Measurements from ENCODE around the gene ACADL. TPM values are rescaled to one million over a fixed set of nuclear protein-coding genes. Genes with fewer than 3 reads are reported as not detected.
"Not testable (repeated sequence)": the region's sequence is repeated elsewhere in the genome, so short reads cannot be mapped to it uniquely, and the experiment has no call there.

Gene ACADL
- polyA plus RNA-seq, 1 donor, result 31.5 TPM

DNA sequence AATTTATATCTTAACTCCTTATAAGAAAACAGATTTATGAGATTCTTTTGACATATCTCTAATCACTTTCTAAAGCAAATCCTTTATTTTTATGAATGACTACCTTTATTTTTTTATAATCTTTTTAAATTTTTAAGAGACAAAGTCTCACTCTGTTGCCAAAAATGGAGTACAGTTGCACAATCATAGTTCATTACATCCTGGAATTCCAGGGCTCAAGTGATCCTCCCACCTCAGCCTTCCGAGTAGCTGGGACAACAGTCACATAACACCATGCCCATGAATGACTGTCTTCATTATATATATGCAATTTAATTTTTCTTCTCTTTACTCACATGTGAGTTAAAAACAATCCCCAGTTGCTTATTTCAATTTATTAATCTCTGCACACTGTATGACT, 21.7 kb downstream of the ACADL start:
- DNase-seq, result no peak

DNA sequence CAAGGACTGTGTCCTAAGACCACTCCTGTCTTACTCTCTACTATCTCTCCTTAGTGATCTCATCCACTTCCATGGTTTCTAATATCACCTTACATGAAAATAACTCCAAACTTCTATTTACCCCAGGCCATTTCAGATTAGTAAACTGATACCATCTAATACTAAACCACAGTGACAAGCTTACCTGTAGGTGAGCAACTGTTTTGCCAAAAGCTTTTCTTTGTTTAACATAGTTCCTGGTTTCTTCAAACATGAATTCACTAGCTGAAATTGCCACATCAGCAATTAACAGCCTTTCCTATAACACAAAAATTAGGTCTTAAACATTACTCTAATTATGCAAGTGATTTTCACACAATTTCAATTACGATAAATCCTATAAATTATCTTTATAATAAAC, 22.1 kb downstream of the ACADL start:
- no peak for DNase-seq

DNA sequence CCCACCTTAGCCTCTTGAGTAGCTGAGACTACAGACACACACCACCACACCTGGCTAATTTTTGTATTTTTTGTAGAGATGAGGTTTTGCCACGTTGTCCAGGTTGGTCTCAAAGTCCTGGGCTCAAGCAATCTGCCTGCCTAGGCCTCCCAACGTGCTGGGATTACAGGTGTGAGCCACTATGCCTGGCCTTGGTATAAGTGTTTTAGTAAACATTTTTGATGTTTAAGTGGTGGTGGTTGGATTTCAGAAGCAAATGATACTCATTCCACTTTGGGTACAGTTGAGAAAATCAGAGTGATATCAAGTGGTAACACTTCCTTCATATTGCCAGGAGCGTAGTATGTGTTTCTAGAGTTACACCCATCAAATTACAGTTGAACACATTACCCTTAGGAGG, 25.4 kb downstream of the ACADL start:
- no peak for DNase-seq

DNA sequence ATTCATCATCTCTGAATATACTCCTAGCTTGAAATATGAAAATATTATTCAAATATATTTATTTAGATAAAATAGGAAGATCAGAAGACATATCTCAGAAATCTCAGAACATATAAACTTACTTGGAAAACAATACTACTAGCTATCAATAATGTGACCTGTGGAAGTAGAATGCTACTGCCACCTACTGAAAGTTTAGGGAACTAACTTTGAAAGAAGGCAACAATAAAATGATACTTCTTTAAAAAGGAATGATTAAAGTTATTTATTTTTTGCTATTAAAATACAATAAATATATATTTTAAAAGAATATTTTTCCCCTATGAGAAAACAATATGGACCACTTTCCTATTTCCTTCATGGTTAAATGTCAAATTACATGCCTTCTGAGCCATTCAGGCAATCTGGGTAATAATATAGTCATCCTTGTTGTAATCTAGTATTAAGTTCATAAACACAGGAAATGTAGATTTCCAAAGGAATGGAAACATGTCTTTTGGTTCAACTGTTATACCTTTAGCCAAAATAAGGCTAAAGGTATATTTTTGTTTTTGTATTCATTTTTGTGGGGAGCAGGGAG, 26.0 kb downstream of the ACADL start:
- DNase-seq, result no peak

DNA sequence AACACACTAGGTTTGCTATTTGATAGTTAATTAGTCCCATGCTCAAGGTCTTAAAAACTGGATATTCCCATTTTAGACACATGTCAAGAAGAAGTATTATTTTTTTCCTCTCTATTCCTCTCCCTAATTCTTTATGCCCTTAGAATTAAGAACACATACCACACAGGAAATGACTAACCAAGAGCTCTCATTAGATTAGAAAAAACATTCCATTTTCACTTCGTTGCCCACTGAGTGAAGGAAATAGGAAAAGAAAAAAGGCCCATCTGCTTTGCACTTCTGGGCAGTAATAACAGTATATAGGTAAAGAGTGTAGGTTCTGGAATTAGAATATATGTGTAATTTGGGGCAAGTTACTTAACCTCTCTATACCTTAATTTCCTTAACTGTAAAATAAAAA, 26.9 kb downstream of the ACADL start:
- DNase-seq, result no peak

DNA sequence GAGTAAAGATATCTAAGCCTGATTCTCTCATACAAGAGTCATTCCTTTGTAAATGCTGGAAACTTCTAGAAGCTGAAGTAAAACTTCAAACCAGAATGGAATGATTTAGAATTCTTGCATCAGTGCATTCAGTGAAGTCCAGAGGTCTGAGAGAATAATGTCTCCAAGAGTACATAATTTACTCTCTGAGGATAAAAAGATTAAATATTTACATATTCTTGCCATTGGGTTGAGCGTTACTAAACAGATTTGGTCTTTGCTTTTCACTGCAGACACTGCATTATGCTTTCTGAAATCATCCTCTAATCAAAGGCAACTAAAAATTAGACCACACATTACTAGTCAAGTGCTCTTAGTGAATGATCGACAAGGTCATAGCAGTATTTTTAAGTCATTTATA, 27.5 kb downstream of the ACADL start:
- no peak for DNase-seq

DNA sequence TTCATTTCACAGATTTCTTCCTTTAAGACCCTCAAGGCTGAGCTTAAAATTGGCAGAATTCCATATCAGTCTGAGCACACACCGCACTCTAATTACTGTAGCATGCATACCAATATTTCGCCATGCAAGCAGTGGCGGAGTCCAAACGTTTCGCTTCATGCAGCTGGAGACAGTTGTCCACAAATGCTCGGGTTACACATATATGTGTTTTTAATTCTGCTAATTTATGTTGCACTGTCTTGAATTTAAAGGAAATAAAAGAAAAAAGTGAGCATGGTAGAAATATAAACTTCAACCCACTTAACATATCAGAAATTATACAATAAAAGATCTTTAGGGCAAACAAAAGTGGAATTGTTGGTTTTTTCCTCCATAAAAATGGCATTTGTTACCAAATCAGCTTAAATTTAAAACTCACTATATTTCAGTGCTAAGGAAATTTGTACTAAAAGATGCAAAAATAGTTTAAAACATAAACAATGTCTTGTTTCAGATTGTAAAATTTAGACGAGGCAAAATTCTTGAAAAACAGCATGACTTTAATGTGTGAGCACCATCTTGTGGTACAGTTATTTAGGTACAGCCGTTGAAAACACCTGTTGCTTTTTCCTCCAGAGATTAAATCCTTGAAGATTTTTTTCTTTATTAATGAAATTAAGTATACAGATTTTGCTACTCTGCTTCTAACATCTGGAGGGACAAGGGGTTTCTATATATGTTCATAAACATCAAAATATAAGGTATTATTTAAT, 30.0 kb downstream of the ACADL start:
- DNase-seq, result no peak

DNA sequence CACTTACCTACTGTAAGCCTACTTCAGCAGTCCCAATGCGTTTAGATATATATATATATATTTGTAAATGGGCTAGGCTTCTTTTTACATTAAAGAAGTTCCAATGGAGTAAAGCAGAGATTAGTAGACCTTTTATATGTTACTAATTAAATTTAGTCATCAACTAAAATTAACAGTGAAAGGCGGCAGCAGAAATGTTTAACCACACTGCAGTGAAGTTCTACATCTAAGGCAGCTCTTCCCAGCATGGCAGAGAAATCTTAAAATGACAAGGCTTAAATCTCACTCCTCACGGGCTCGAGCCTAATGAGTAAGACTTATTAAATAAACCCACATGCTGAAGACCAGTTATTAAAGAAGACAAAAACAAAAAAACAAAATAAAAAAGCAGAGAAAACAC, 34.9 kb downstream of the ACADL start:
- no peak for DNase-seq

DNA sequence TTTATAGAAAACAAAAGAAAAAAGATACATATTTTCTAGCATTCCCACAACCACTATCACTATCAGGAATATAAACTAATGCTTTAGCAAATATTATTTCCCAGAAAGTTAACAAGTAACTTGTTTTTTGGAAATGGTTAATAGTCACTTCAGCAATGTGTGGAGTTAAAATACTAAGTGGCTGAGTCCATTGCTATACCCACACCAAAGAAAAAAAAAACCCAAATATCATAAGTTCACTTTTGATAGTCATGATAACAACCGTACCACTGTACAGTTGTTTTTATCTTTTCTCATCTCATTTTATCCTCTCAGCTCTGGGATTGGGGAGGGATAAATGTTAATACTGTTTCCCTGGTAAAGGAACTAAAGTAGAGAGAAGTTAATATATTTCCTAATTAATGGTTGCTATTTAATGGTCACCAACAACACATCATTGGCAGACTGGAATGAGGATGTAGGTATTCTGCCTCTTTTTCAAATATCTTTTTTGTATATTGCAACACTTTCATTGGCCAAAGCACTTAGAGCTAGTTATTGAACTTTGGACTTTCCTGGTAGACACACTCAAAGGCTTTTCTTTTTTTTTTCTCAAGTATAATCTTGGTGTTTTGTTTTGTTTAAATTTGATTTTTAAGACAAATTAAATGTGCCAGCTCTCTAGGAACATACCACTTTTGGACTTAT, 35.7 kb downstream of the ACADL start:
- no peak for DNase-seq

DNA sequence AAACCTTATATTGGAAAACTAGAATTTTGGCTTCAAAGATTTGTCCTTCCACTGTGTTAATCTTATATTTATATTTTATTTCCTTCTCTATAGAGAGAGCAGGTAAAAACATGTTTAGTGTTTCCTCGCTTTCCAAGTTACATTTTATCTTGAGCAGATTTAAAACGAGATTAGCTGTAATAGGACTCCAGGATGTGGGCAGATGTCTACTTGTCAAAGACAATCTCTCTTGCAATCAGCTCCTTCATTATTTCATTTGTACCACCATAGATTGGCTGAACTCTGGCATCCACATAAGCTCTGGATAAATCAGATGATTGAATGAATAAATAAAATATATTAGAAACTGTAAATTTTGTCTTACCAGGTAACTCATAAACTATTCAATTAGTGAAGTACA, 36.5 kb downstream of the ACADL start:
- DNase-seq, result no peak

DNA sequence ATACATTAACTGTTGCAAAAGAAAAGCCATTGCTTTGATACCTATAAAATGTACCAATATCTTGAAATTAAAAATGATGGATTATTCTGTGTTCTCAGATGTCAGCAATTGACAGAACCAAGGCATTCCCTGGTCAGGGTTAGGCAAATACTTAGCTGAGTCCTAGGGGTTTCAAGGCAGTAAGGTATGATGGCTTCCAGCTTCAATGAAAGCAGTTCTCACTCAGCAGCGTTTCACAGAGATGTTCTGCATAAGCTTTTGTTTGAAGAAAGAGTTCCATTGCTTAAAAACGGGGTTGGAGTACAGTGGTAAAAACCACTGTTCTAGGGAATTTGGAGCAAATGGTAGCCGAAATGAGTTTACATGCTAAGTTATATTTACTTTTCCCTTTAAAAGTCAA, 37.1 kb downstream of the ACADL start:
- DNase-seq, result no peak

DNA sequence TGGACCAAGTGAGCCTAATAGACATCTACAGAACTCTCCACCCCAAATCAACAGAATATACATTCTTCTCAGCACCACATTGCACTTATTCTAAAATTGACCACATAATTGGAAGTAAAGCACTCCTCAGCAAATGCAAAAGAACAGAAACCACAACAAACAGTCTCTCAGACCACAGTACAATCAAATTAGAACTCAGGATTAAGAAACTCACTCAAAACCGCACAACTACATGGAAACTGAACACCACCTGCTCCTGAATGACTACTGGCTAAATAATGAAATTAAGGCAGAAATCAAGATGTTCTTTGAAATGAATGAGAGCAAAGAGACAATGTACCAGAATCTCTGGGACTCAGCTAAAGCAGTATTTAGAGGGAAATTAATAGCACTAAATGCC, 41.3 kb downstream of the ACADL start:
- not testable (repeated sequence) for DNase-seq

DNA sequence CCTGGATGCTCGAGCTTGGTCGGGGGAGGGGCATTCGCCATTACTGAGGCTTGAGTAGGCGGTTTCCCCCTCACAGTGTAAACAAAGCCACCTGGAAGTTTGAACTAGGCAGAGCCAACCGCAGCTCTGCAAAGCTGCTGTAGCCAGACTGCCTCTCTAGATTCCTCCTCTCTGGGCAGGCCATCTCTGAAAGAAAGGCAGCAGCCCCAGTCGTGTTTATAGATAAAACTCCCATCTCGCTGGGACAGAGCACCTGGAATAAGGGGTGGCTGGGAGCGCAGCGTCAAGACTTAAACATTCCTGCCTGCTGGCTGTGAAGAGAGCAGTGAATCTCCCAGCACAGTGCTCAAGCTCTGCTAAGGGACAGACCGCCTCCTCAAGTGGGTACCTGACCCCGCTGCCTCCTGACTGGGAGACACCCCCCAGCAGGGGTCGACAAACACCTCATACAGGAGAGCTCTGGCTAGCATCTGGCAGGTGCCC, 43.6 kb downstream of the ACADL start:
- not testable (repeated sequence) for DNase-seq

DNA sequence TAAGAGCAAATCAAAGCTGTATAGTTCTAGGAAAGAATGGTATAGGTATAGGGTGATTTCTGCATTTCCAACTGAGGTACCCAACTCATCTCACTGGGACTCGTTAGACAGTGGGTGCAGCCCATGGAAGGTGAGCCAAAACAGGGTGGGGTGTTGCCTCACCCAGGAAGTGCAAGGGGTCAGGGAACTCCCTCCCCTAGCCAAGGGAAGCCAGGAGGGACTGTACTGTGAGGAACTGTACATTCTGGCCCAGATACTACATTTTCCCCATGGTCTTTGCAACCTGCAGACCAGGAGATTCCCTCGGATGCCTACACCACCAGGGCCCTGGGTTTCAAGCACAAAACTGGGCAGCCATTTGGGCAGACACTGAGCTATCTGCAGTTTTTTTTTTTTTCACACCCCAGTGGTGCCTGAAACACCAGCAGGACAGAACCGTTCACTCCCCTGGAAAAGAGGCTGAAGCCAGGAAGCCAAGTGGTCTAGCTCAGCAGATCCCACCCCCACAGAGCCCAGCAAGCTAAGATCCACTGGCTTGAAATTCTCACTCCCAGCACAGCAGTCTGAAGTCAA, 44.1 kb downstream of the ACADL start:
- not testable (repeated sequence) for DNase-seq

DNA sequence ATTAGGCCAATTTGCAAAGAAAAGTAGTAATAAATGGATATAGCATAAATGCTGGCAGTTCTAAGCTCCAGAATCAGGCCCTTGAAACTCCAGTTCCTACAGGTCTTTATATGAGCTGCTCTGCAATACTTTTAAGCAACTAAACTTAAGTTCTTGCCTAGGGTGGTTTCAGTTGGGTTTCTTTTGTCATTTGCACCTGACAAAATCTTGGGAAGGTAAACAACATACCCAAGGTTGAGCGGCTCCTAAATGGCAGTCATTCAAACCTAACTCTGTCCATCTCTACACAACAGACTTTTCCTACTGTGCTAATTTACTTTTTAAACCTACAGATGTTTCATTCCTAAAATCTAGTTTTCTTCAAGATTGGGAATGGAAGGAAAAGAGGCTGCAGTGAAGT, 44.8 kb downstream of the ACADL start:
- no peak for DNase-seq

DNA sequence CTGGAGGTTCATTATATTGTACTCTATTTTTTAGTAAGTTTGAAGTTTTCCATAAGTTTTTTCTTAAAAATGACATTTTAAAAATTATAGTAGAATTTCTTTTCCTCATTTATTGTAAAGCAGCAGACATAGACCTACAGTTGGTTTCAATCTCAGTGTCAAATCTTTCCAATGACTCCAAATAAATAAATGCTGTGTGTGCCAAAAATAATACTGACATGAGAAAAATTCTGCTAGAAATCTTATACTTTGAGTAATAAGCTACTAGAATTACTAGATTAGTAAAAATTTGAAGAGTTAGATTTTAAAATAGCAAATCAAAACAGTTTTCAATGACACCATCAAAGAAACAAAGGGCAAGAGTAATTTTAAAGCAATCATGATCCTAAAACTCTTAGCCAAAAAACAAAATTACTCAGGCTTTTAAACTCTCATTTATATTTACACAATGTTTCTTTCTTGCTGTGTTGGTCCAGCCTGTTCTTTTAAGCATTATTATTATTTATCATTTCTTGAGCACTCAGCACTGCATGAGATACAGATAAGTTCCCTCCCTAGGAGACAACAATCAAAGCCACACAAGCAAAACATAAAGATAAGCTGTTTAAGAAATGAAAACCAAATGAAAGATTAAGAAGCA, 45.8 kb downstream of the ACADL start:
- DNase-seq, result no peak

DNA sequence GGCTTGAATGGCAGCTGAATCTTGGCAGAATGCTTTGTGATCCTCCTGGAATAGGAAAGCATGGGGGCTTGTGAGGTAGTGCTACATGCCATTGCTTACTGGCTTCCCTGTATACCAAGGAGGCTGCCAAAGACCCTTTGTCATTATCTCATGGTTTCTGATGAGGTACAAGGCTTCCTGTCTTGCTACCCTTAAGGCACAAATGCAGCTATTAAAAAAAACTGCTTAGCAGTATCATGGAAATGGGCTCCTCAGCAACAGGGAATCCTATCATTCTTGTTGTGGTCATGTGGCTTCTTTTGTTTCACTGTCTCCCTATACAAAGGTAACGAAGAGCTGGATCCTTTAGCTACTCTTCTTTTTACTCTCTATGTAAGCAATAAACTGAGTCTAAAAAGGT, 47.5 kb downstream of the ACADL start:
- no peak for DNase-seq

DNA sequence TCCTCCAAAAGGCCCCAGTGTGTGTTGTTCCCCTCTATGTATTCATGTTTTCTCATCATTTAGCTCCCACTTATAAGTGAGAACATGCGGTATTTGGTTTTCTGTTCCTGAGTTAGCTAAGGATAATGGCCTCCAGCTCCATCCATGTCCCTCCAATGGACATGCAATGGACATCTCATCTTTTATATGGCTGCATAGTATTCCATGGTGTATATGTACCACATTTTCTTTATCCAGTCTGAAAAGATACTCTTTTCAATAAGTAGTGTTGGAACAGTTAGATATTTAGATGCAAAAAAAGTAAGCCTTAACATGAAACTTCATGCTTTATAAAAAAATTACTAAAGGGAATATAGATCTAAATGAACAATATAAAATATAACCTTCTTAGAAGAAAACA, 48.1 kb downstream of the ACADL start:
- not testable (repeated sequence) for DNase-seq

DNA sequence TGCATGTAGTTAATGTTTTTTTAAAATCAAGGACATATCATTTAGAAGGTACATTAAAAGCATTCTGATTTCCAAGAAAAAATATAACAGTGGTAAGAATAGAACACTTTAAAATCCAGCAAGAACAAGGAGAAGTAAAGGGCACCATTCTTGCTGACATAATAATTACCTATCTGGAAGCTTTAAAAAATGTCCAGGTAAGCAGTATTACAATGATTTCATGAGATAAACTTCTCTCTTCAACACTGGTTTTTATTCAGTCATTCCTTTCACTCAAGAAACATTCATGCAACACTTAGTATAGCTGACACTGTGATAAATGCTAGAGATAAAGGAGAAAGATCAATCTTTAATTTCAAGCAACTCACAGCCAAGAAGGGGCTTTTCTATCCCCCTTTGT, 51.2 kb downstream of the ACADL start:
- DNase-seq, result no peak

DNA sequence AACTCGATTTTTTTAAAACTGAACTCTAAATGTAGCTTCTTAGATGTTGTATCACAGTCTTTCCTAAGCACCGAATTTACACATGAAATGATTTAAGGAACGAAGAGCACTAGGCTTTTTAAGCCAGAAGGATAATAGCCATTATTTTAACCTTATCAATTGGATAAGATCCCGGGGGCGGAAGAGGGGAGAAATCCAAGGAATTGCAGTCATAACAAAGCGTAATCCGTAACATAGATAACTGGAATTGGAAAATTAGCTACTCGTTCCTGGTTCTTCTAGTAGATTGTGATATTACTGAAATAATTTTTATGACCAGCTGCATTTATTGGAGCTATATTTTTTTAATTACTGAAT, 53.0 kb downstream of the ACADL start:
- no peak for DNase-seq

DNA sequence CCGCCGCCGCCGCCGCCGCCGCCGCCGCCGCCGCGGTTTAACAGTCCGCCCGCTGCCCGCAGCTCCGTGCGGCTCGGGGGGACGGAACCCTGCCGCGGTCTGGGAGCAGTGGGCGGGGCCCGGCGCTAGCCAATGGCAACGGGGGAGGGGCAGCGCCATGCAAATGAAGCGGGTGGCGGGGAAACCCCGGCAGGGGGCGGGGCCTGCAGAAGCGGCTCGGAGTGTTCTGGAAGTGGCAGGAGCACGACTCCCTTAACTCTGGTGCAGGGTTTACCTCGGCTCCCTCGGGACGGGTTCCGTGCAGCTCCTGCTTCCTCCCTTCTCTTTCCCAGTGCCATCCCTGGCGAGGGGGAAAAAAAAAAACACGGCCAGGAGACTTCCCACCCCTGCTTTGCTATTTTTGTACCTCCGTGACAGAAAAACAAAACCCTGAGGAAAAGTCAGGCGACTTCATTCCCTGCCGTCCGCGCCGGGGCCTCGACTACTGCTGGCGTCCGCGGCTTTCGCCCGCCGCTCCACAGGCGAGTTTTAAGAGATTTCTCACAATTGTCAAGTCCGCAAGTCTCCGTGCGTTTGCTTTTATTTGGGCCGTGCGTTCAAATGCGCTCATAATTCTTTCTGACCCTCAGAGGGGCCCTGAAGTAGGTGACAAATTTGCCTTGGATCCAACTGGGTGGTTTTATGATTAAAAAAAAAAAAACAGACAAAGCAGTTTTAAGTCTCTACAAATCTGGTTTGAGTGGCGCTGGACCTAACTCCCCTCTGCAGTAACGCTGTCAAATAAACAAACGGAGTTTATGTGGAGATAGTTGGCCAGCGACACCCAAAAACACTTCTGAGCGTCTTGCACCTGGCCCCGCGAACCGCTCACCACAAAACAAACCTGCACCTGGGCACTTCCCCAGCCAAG, 53.7 kb downstream of the ACADL start, which contains the start of gene KANSL1L:
TSS of gene KANSL1L (minus strand) at position 101 of the 910 bp plus-strand sequence. CDS start 16,827 bp downstream, outside the sequence.
- peak; percentile 96 for DNase-seq
